Mesenchymal stem cell (in vitro differentiated cells and primary cell): ENCODE results near the gene FOXP1.

Experiments
- DNase-seq: peaks from one replicate; pipeline ENCODE4 v3.0.0-alpha.2; 2013
- H2AFZ ChIP-seq: one replicate; pipeline ENCODE4 v1.6.1; 2013; ENCODE audit warnings: low read depth, mild to moderate bottlenecking, control low read depth, inconsistent platforms, low read length, moderate library complexity
- H2AK5ac ChIP-seq: 2 replicates; pipeline ENCODE4 v1.6.1; 2013; ENCODE audit warnings: low read length, moderate library complexity, mild to moderate bottlenecking, inconsistent platforms; ENCODE audit not compliant: severe bottlenecking
- H2BK120ac ChIP-seq: one replicate; pipeline ENCODE4 v1.6.1; 2013; ENCODE audit warnings: low read depth, mild to moderate bottlenecking, inconsistent platforms, low read length, moderate library complexity
- H2BK12ac ChIP-seq, 2 experiments: one replicate each; pipeline ENCODE4 v1.6.1; 2013; ENCODE audit warnings: inconsistent platforms in 2 of 2, low read length in 2 of 2, mild to moderate bottlenecking in 2 of 2, moderate library complexity in 2 of 2, control low read depth in 1 of 2
- H2BK15ac ChIP-seq: one replicate; pipeline ENCODE4 v1.6.1; 2013; ENCODE audit warnings: mild to moderate bottlenecking, low read depth, inconsistent platforms; ENCODE audit not compliant: poor library complexity, severe bottlenecking
- H2BK5ac ChIP-seq: 2 replicates; pipeline ENCODE4 v1.6.1; 2013; ENCODE audit warnings: low read depth, mild to moderate bottlenecking, low read length, control low read depth, inconsistent platforms; ENCODE audit not compliant: poor library complexity, severe bottlenecking
- H3K14ac ChIP-seq, 2 experiments: one replicate each; pipeline ENCODE4 v1.6.1; 2013; ENCODE audit warnings: inconsistent platforms in 2 of 2, low read length in 2 of 2, control low read depth in 1 of 2, mild to moderate bottlenecking in 1 of 2, moderate library complexity in 1 of 2
- H3K18ac ChIP-seq, 2 experiments: one replicate each; pipeline ENCODE4 v1.6.1; 2013; ENCODE audit warnings: inconsistent platforms in 2 of 2, low read length in 2 of 2, control low read depth in 1 of 2, low read depth in 1 of 2, mild to moderate bottlenecking in 1 of 2
- H3K23ac ChIP-seq, 2 experiments: one replicate each; pipeline ENCODE4 v1.6.1; 2013; ENCODE audit warnings: inconsistent platforms in 2 of 2, low read length in 2 of 2, mild to moderate bottlenecking in 2 of 2, moderate library complexity in 2 of 2, control low read depth in 1 of 2
- H3K27ac ChIP-seq: 2 replicates; pipeline ENCODE4 v1.5.1; 2013; ENCODE audit warnings: mild to moderate bottlenecking, moderate library complexity, low read length, control low read depth, inconsistent platforms; ENCODE audit not compliant: poor library complexity, severe bottlenecking
- H3K27me3 ChIP-seq, 2 experiments: 2 replicates each; pipeline versions ENCODE4 v1.6.1 to v1.7.0; 2013; ENCODE audit warnings: low read length in 2 of 2, mild to moderate bottlenecking in 2 of 2, moderate library complexity in 2 of 2, control low read depth in 1 of 2, inconsistent platforms in 1 of 2; ENCODE audit not compliant: control insufficient read depth in 1 of 2, insufficient read depth in 1 of 2
- H3K36me3 ChIP-seq, 2 experiments: 2 replicates each; pipeline versions ENCODE4 v1.6.1 to v1.7.0; 2013; ENCODE audit warnings: low read length in 2 of 2, control low read depth in 1 of 2, inconsistent platforms in 1 of 2, low read depth in 1 of 2, mild to moderate bottlenecking in 1 of 2; ENCODE audit not compliant: insufficient read depth in 2 of 2, control insufficient read depth in 1 of 2
- H3K4ac ChIP-seq, 2 experiments: one replicate each; pipeline ENCODE4 v1.6.1; 2013; ENCODE audit warnings: inconsistent platforms in 2 of 2, low read length in 2 of 2, mild to moderate bottlenecking in 2 of 2, moderate library complexity in 2 of 2, control low read depth in 1 of 2, low read depth in 1 of 2
- H3K4me1 ChIP-seq: 2 replicates; pipeline ENCODE4 v1.6.1; 2013; ENCODE audit warnings: low read depth, low read length, control low read depth; ENCODE audit not compliant: control insufficient read depth, insufficient read depth
- H3K4me2 ChIP-seq: 2 replicates; pipeline ENCODE4 v1.6.1; 2013; ENCODE audit warnings: low read length, mild to moderate bottlenecking, inconsistent platforms; ENCODE audit not compliant: poor library complexity, severe bottlenecking
- H3K4me3 ChIP-seq, 2 experiments: 2 replicates each; pipeline versions ENCODE4 v1.5.1 to v1.7.0; 2013; ENCODE audit warnings: low read length in 2 of 2, mild to moderate bottlenecking in 2 of 2, control low read depth in 1 of 2, low read depth in 1 of 2; ENCODE audit not compliant: insufficient read depth in 1 of 2
- H3K79me1 ChIP-seq: replicated peaks from 2 replicates; pipeline ENCODE4 v1.6.1; 2013; ENCODE audit warnings: mild to moderate bottlenecking, control low read depth, low read length, inconsistent platforms; ENCODE audit not compliant: poor library complexity, severe bottlenecking
- H3K9ac ChIP-seq: 2 replicates; pipeline ENCODE4 v1.7.0; 2013; ENCODE audit warnings: mild to moderate bottlenecking, low read length, moderate library complexity
- H3K9me3 ChIP-seq: 2 replicates; pipeline ENCODE4 v1.7.0; 2013; ENCODE audit warnings: mild to moderate bottlenecking, low read length; ENCODE audit not compliant: control insufficient read depth
- H4K8ac ChIP-seq: one replicate; pipeline ENCODE4 v1.6.1; 2013; ENCODE audit warnings: inconsistent platforms, mild to moderate bottlenecking, low read length, moderate library complexity
- H4K91ac ChIP-seq: one replicate; pipeline ENCODE4 v1.6.1; 2013; ENCODE audit warnings: mild to moderate bottlenecking, low read length, inconsistent platforms
- WGBS: methylation state at CpG from one replicate; pipeline ENCODE4 v1.1.7; 2013; ENCODE audit warnings: mixed read lengths; 5-methylcytosine and 5-hydroxymethylcytosine counted together

FOXP1 gene

GRCh38 chr3:71090207-71090606 is 493.3 kb downstream of the FOXP1 start:
- H3K36me3 ChIP-seq, result peaks cover 0 to 4% of the 10 kb centered on the region in 2 experiments
- no peaks in the 10 kb centered on the region for H3K9me3 ChIP-seq
- H3K79me1 ChIP-seq, result peaks cover 20% of the 10 kb centered on the region
- no peaks in the 10 kb centered on the region for H3K27me3 ChIP-seq
- no peak overlapping the region for H2BK5ac ChIP-seq
- no peak for DNase-seq
- no peak overlapping the region for H3K14ac ChIP-seq
- no peak overlapping the region for H3K4me2 ChIP-seq
- WGBS, result 97% methylated on average over 3 of the region's 3 CpGs
- H3K23ac ChIP-seq, result no peak overlapping the region
- H3K9ac ChIP-seq, result no peak overlapping the region
- no peak overlapping the region for H2BK120ac ChIP-seq
- H4K8ac ChIP-seq, result no peak overlapping the region
- no peak overlapping the region for H3K4me3 ChIP-seq
- H3K4ac ChIP-seq, result no peak overlapping the region
- H4K91ac ChIP-seq, result no peak overlapping the region
- no peak overlapping the region for H3K27ac ChIP-seq
- H2BK15ac ChIP-seq, result no peak overlapping the region
- peaks cover 3% of the 10 kb centered on the region for H3K4me1 ChIP-seq
- no peak overlapping the region for H2AK5ac ChIP-seq
- H2AFZ ChIP-seq, result no peak overlapping the region
- H3K18ac ChIP-seq, result no peak overlapping the region
- no peak overlapping the region for H2BK12ac ChIP-seq

DNA sequence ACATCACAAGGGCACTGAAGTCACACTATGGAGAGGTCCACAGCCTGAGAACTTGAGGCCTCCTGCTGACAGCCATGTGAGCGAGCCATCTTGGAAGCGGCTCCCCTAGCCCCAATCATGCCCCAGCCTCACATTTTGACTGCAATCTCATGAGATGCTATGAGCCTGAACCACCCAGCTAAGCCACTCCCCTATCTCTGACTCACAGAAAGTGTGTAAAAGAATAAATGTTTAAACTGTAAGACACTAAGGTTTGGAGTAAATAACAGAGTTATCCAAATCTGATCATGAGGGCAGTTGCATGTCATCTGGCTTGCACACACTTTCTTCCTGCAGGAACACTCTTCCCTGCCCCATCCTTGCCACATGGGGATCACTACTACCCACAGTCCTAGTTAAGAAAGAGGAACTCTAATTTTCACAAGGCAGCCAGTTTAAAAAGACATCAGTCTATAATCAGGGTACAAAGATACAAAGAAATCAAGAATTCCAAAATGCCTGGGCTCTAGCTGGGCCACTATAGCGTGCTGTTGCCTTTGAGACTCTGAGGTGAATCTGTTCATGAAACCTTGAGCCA is 494.2 kb downstream of the FOXP1 start:
- Histone ChIP-seq H2BK120ac (no peak overlapping the region), H3K4me1 (peaks cover 3% of the 10 kb centered on the region), H2AFZ (no peak overlapping the region), H3K4ac (no peak overlapping the region), H3K4me3 (no peak overlapping the region), H3K18ac (no peak overlapping the region), H4K8ac (no peak overlapping the region), H2BK15ac (no peak overlapping the region), H3K23ac (no peak overlapping the region), H3K9me3 (no peaks in the 10 kb centered on the region), H3K27ac (no peak overlapping the region), H2BK5ac (no peak overlapping the region), H3K9ac (no peak overlapping the region), H3K79me1 (peaks cover 14% of the 10 kb centered on the region), H4K91ac (no peak overlapping the region), H3K27me3 (no peaks in the 10 kb centered on the region), H2AK5ac (no peak overlapping the region), H3K4me2 (no peak overlapping the region), H2BK12ac (no peak overlapping the region), H3K36me3 (peaks cover 0 to 4% of the 10 kb centered on the region in 2 experiments), H3K14ac (no peak overlapping the region)
- WGBS, result 90% methylated on average over 3 of the region's 3 CpGs
- peak; percentile 43 for DNase-seq

DNA sequence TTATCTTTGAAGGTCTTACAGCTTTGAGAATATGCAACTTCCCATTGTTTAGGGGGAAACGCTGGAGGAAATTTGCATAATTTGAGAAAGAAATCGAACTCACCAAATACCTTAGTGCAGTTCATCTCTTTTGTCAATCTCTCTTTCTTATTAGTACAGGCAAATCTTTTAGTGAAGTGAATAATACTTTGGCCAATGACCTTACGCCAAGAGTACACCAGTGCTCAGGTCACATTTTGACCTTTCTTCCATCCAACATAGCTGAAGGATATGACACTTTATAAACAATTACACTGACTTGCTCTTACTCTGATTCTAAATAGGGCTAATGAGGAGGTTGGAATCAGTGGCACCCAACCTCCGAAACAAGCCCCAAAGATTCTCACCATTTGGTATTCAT is 494.8 kb downstream of the FOXP1 start:
- Histone ChIP-seq H2BK15ac (no peak overlapping the region), H4K91ac (no peak overlapping the region), H3K9me3 (no peaks in the 10 kb centered on the region), H4K8ac (no peak overlapping the region), H3K14ac (no peak overlapping the region), H3K23ac (no peak overlapping the region), H3K79me1 (peaks cover 12% of the 10 kb centered on the region), H3K4me3 (no peak overlapping the region), H3K4me2 (no peak overlapping the region), H3K27me3 (no peaks in the 10 kb centered on the region), H2BK120ac (no peak overlapping the region), H2AK5ac (no peak overlapping the region), H3K4ac (no peak overlapping the region), H3K18ac (no peak overlapping the region), H2BK5ac (no peak overlapping the region), H3K36me3 (peaks cover 0 to 4% of the 10 kb centered on the region in 2 experiments), H3K9ac (no peak overlapping the region), H2AFZ (no peak overlapping the region), H3K4me1 (peaks cover 3% of the 10 kb centered on the region), H3K27ac (no peak overlapping the region), H2BK12ac (no peak overlapping the region)
- no peak for DNase-seq
- 100% methylated on average over 1 of the region's 4 CpGs for WGBS

DNA sequence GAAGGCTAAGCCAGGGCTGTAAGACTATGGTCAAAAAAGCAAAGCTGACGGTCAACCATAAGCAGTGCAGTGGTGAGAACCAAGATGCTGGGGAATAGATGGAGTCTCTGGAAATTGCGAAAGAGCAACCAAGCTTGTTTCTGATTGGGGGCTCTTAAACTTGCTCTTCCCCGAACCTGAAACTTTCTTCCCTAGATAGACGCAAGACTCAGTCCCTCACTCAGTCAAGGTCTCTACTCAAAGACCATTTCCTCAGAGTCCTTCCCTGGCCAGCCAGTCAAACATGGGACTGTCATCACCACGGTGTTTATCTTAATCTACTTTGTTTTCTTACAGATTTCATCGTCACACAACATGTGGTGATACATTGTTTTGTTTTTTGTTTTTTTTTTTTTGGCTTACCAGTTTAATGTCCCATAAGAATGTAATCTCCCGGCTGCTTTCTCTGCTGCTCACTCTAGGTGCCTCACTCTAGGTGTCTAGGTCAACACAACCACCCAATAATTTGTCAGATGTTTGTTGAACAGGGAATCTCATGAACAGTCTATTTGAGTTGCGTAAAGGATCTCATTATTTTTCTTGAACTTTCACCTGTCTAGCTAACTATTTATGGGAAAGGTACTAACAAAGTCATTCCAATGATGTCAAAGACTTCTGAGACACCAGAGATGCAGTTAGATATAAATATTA is 495.4 kb downstream of the FOXP1 start:
- Histone ChIP-seq H4K91ac (no peak overlapping the region), H2BK120ac (no peak overlapping the region), H4K8ac (no peak overlapping the region), H3K18ac (no peak overlapping the region), H3K4ac (no peak overlapping the region), H3K4me2 (no peak overlapping the region), H2AFZ (no peak overlapping the region), H3K79me1 (peaks cover 12% of the 10 kb centered on the region), H2AK5ac (peak overlapping the region; percentile 41), H3K27me3 (no peaks in the 10 kb centered on the region), H3K4me1 (peaks cover 3% of the 10 kb centered on the region), H2BK15ac (no peak overlapping the region), H3K27ac (peak overlapping the region; percentile 20), H2BK5ac (no peak overlapping the region), H3K23ac (no peak overlapping the region), H2BK12ac (no peak overlapping the region), H3K9ac (no peak overlapping the region), H3K36me3 (peaks cover 0 to 4% of the 10 kb centered on the region in 2 experiments), H3K4me3 (no peak overlapping the region), H3K9me3 (no peaks in the 10 kb centered on the region), H3K14ac (no peak overlapping the region)
- 90% methylated on average over 6 of the region's 8 CpGs for WGBS
- no peak for DNase-seq
